IMR-90 (cell line): ENCODE measurements around the gene KATNIP.

Experiments used
- BHLHE40 ChIP-seq: fragments of 150-350 bp; IDR thresholded peaks from 2 replicates; pipeline ENCODE4 v1.6.1; 2016; ENCODE audit warnings: mild to moderate bottlenecking, low read depth, low read length
- CEBPB ChIP-seq: IDR thresholded peaks from 2 replicates; pipeline ENCODE4 v1.6.1; 2012; ENCODE audit warnings: low read depth, low read length, improper control_type of control experiment
- CHD1 ChIP-seq: IDR thresholded peaks from 2 replicates; pipeline ENCODE4 v1.6.1; 2012; ENCODE audit warnings: low read depth, low read length, improper control_type of control experiment
- MXI1 ChIP-seq: IDR thresholded peaks from 2 replicates; pipeline ENCODE4 v1.6.1; 2012; ENCODE audit warnings: low read depth, mild to moderate bottlenecking, low read length, moderate library complexity, borderline replicate concordance
- POLR2A ChIP-seq: IDR thresholded peaks from 2 replicates; pipeline ENCODE4 v1.6.1; 2012; ENCODE audit warnings: mild to moderate bottlenecking, low read depth, low read length
- RCOR1 ChIP-seq: IDR thresholded peaks from 2 replicates; pipeline ENCODE4 v1.6.1; 2012; ENCODE audit warnings: mild to moderate bottlenecking, low read length, improper control_type of control experiment; ENCODE audit not compliant: insufficient replicate concordance
- RFX5 ChIP-seq: IDR thresholded peaks from 2 replicates; pipeline ENCODE4 v1.8.0; 2012; ENCODE audit warnings: low read depth, mild to moderate bottlenecking, low read length, moderate library complexity
- SMC3 ChIP-seq: fragments of 150-350 bp; IDR thresholded peaks from 2 replicates; pipeline ENCODE4 v1.6.1; 2016; ENCODE audit warnings: low read depth, mild to moderate bottlenecking, antibody characterized with exemption, low read length, moderate library complexity
- TF ChIP-seq, protein P1 (sequence below): conservative IDR thresholded peaks from 2 replicates; pipeline ENCODE4 v1.5.1; 2012; ENCODE audit warnings: mild to moderate bottlenecking, low read depth, low read length, improper control_type of control experiment
- TF ChIP-seq, protein P2 (sequence below): fragments of 150-350 bp; IDR thresholded peaks from 2 replicates; pipeline ENCODE4 v1.6.1; 2016; ENCODE audit warnings: low read depth, mild to moderate bottlenecking, low read length, moderate library complexity, borderline replicate concordance
- TF ChIP-seq, protein P3 (sequence below): fragments of 150-350 bp; IDR thresholded peaks from 2 replicates; pipeline ENCODE4 v1.6.1; 2017; ENCODE audit warnings: mild to moderate bottlenecking, antibody characterized with exemption, low read length, low read depth

DNA sequence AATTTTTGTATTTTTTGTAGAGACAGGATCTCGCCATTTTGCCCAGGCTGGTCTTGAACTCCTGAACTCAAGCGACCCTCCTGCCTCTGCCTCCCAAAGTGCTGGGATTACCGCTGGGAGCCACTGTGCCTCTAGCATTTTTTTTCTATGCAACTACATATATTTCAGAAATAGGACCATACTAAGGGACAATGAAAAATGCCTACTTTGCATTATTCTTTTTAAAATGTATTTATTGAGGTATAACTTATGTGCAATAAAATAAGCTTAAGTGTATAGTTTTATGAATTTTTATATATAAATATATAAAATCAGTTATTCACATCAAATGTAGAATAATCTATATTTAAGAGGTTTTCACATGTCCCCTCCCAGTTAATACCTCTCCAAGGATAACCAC is 38.1 kb downstream of the KATNIP start:
- TF ChIP-seq POLR2A (no peak), RFX5 (no peak), BHLHE40 (no peak), MXI1 (no peak), CEBPB (no peak), RCOR1 (no peak), SMC3 (no peak), CHD1 (no peak)
- TF ChIP-seq, protein P1, sequence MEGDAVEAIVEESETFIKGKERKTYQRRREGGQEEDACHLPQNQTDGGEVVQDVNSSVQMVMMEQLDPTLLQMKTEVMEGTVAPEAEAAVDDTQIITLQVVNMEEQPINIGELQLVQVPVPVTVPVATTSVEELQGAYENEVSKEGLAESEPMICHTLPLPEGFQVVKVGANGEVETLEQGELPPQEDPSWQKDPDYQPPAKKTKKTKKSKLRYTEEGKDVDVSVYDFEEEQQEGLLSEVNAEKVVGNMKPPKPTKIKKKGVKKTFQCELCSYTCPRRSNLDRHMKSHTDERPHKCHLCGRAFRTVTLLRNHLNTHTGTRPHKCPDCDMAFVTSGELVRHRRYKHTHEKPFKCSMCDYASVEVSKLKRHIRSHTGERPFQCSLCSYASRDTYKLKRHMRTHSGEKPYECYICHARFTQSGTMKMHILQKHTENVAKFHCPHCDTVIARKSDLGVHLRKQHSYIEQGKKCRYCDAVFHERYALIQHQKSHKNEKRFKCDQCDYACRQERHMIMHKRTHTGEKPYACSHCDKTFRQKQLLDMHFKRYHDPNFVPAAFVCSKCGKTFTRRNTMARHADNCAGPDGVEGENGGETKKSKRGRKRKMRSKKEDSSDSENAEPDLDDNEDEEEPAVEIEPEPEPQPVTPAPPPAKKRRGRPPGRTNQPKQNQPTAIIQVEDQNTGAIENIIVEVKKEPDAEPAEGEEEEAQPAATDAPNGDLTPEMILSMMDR, result no peak
- TF ChIP-seq, protein P2, sequence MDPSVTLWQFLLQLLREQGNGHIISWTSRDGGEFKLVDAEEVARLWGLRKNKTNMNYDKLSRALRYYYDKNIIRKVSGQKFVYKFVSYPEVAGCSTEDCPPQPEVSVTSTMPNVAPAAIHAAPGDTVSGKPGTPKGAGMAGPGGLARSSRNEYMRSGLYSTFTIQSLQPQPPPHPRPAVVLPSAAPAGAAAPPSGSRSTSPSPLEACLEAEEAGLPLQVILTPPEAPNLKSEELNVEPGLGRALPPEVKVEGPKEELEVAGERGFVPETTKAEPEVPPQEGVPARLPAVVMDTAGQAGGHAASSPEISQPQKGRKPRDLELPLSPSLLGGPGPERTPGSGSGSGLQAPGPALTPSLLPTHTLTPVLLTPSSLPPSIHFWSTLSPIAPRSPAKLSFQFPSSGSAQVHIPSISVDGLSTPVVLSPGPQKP, result no peak
- TF ChIP-seq, protein P3, sequence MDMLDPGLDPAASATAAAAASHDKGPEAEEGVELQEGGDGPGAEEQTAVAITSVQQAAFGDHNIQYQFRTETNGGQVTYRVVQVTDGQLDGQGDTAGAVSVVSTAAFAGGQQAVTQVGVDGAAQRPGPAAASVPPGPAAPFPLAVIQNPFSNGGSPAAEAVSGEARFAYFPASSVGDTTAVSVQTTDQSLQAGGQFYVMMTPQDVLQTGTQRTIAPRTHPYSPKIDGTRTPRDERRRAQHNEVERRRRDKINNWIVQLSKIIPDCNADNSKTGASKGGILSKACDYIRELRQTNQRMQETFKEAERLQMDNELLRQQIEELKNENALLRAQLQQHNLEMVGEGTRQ, result no peak
